HepG2 (cell line): ENCODE data around the gene COPS6. TPM values are rescaled to one million over a fixed set of nuclear protein-coding genes. Genes with fewer than 3 reads are reported as not detected.

Experiments
- AHR ChIP-seq: IDR thresholded peaks from 2 replicates; pipeline ENCODE4 v1.6.1; 2018; ENCODE audit warnings: missing genetic modification reagents, missing compliant biosample characterization
- BRCA1 ChIP-seq: sonication (generic); formaldehyde crosslinking; IDR thresholded peaks from 2 replicates; pipeline ENCODE4 v1.4.0; 2020; ENCODE audit warnings: missing genetic modification reagents
- CBX2 ChIP-seq, 2 experiments: fragments of 200-600 bp in 1 of 2; sonication (generic); formaldehyde crosslinking in 1 of 2; IDR thresholded peaks; 2 replicates each; pipeline versions ENCODE4 v1.7.0 to v1.8.1; 2018 to 2022; ENCODE audit warnings: low read depth in 2 of 2, low read length in 1 of 2, mild to moderate bottlenecking in 1 of 2, missing genetic modification reagents in 1 of 2
- ELF4 ChIP-seq: sonication (generic); formaldehyde crosslinking; IDR thresholded peaks from 2 replicates; pipeline ENCODE4 v1.5.0; 2020; ENCODE audit warnings: missing genetic modification reagents, mild to moderate bottlenecking, moderate library complexity, borderline replicate concordance
- FLYWCH1 ChIP-seq: sonication (generic); formaldehyde crosslinking; IDR thresholded peaks from 2 replicates; pipeline ENCODE4 v1.8.1; 2023; ENCODE audit warnings: mild to moderate bottlenecking, missing genetic modification reagents
- HNRNPUL1 ChIP-seq: fragments of 200-400 bp; formaldehyde crosslinking; IDR thresholded peaks from 2 replicates; pipeline ENCODE4 v1.6.1; 2017; ENCODE audit warnings: low read depth, mild to moderate bottlenecking, low read length, moderate library complexity
- IRF1 ChIP-seq: sonication (generic); formaldehyde crosslinking; IDR thresholded peaks from 2 replicates; pipeline ENCODE4 v1.4.0; 2020; ENCODE audit warnings: low read depth, mild to moderate bottlenecking, missing genetic modification reagents
- MAZ ChIP-seq, 2 experiments: sonication (generic) in 1 of 2; formaldehyde crosslinking in 1 of 2; IDR thresholded peaks; 2 replicates each; pipeline versions ENCODE4 v1.5.0 to v1.6.1; 2012 to 2020; ENCODE audit warnings: low read depth in 2 of 2, mild to moderate bottlenecking in 2 of 2, borderline replicate concordance in 1 of 2, improper control_type of control experiment in 1 of 2, low read length in 1 of 2, missing genetic modification reagents in 1 of 2, moderate library complexity in 1 of 2
- MED1 ChIP-seq: sonication (generic); formaldehyde crosslinking; IDR thresholded peaks from 2 replicates; pipeline ENCODE4 v1.4.0; 2020; ENCODE audit warnings: missing genetic modification reagents
- MYNN ChIP-seq: sonication (generic); formaldehyde crosslinking; IDR thresholded peaks from 2 replicates; pipeline ENCODE4 v1.4.0; 2020; ENCODE audit warnings: mild to moderate bottlenecking, low read depth, missing genetic modification reagents
- RBAK ChIP-seq: sonication (generic); formaldehyde crosslinking; IDR thresholded peaks from 2 replicates; pipeline ENCODE4 v1.5.1; 2020; ENCODE audit warnings: mild to moderate bottlenecking, missing genetic modification reagents
- RFXAP ChIP-seq: sonication (generic); formaldehyde crosslinking; IDR thresholded peaks from 2 replicates; pipeline ENCODE4 v1.4.0; 2020; ENCODE audit warnings: missing genetic modification reagents, borderline replicate concordance
- SALL1 ChIP-seq: sonication (generic); formaldehyde crosslinking; IDR thresholded peaks from 2 replicates; pipeline ENCODE4 v1.8.0; 2022; ENCODE audit warnings: mild to moderate bottlenecking, missing genetic modification reagents
- SMAD3 ChIP-seq: sonication (generic); formaldehyde crosslinking; IDR thresholded peaks from 2 replicates; pipeline ENCODE4 v1.4.0; 2020; ENCODE audit warnings: missing genetic modification reagents
- YEATS4 ChIP-seq: sonication (generic); formaldehyde crosslinking; IDR thresholded peaks from 2 replicates; pipeline ENCODE4 v1.4.0; 2020; ENCODE audit warnings: missing genetic modification reagents, borderline replicate concordance
- ZFP37 ChIP-seq: sonication (generic); formaldehyde crosslinking; IDR thresholded peaks from 2 replicates; pipeline ENCODE4 v1.4.0; 2020; ENCODE audit warnings: missing genetic modification reagents, borderline replicate concordance
- ZNF101 ChIP-seq: sonication (generic); formaldehyde crosslinking; IDR thresholded peaks from 2 replicates; pipeline ENCODE4 v1.4.0; 2020; ENCODE audit warnings: mild to moderate bottlenecking, low read depth, missing genetic modification reagents, borderline replicate concordance
- ZNF639 ChIP-seq: conservative IDR thresholded peaks from 2 replicates; pipeline ENCODE4 v1.6.1; 2018; ENCODE audit warnings: missing genetic modification reagents
- ZNF766 ChIP-seq: sonication (generic); formaldehyde crosslinking; IDR thresholded peaks from 2 replicates; pipeline ENCODE4 v1.5.0; 2020; ENCODE audit warnings: missing genetic modification reagents, borderline replicate concordance
- polyA plus RNA-seq, 8 experiments: library from polyadenylated mRNA; depleted of rRNA in 3 of 8; stranded (reverse) in 7 of 8; unstranded in 1 of 8; fragments of >200 nt; fragmentation: Illumina TruSeq in 4 of 8; extraction: Trizol in 4 of 8; gene quantifications; 2 replicates each; pipeline versions ENCODE4 v1.2.1 to v1.2.3, GENCODE V29; 2011 to 2016; ENCODE audit warnings: low read depth in 4 of 8, missing spikeins in 1 of 8, mixed read lengths in 1 of 8; ENCODE audit not compliant: insufficient read depth in 1 of 8
- total RNA-seq, 5 experiments: library from RNA; depleted of rRNA; stranded (reverse); fragments of >200 nt; fragmentation: Illumina TruSeq; extraction: Trizol; gene quantifications; 2 replicates each; pipeline ENCODE4 v1.2.3, GENCODE V29; 2016; ENCODE audit warnings: low read depth in 1 of 5
- TF ChIP-seq, protein P1 (sequence below): sonication (generic); formaldehyde crosslinking; IDR thresholded peaks from one replicate; pipeline ENCODE4 v1.5.1; 2020; ENCODE audit warnings: mild to moderate bottlenecking, missing genetic modification reagents; ENCODE audit errors: not compliant biosample characterization

The COPS6 gene
- total and polyA plus RNA-seq, 2 of the 13 experiments (the other 11 are each of a cell fraction or from before 2014, with no cell fraction given): 33.4 to 117 TPM

- TF ChIP-seq MAZ (IDR thresholded peaks at IDR 0.05; ENCODE audit: borderline replicate concordance, low read depth, low read length) (no peak), MAZ (CRISPR knock-in tag; IDR thresholded peaks at IDR 0.05; ENCODE audit: low read depth) (no peak), RFXAP (peak; percentile 61; the same call in 1 of the 2 replicates), MED1 (CRISPR knock-in tag) (peak; percentile 52; the same call in 1 of the 2 replicates), FLYWCH1 (CRISPR knock-in tag) (no peak), IRF1 (no peak), HNRNPUL1 (no peak), YEATS4 (CRISPR knock-in tag) (peak; percentile 47; the same call in 1 of the 2 replicates), MYNN (no peak), ZNF766 (no peak), BRCA1 (CRISPR knock-in tag) (no peak), ZFP37 (CRISPR knock-in tag) (no peak), ZNF101 (CRISPR knock-in tag) (no peak), CBX2 (IDR thresholded peaks at IDR 0.05; ENCODE audit: low read depth, low read length) (no peak), CBX2 (CRISPR knock-in tag; IDR thresholded peaks at IDR 0.05; ENCODE audit: low read depth) (no peak), RBAK (no peak), AHR (CRISPR knock-in tag) (no peak), ELF4 (no peak), ZNF639 (CRISPR knock-in tag) (no peak), SALL1 (peak; percentile 71), SMAD3 (no peak; the same call in 1 of the 2 replicates)
- TF ChIP-seq, protein P1, sequence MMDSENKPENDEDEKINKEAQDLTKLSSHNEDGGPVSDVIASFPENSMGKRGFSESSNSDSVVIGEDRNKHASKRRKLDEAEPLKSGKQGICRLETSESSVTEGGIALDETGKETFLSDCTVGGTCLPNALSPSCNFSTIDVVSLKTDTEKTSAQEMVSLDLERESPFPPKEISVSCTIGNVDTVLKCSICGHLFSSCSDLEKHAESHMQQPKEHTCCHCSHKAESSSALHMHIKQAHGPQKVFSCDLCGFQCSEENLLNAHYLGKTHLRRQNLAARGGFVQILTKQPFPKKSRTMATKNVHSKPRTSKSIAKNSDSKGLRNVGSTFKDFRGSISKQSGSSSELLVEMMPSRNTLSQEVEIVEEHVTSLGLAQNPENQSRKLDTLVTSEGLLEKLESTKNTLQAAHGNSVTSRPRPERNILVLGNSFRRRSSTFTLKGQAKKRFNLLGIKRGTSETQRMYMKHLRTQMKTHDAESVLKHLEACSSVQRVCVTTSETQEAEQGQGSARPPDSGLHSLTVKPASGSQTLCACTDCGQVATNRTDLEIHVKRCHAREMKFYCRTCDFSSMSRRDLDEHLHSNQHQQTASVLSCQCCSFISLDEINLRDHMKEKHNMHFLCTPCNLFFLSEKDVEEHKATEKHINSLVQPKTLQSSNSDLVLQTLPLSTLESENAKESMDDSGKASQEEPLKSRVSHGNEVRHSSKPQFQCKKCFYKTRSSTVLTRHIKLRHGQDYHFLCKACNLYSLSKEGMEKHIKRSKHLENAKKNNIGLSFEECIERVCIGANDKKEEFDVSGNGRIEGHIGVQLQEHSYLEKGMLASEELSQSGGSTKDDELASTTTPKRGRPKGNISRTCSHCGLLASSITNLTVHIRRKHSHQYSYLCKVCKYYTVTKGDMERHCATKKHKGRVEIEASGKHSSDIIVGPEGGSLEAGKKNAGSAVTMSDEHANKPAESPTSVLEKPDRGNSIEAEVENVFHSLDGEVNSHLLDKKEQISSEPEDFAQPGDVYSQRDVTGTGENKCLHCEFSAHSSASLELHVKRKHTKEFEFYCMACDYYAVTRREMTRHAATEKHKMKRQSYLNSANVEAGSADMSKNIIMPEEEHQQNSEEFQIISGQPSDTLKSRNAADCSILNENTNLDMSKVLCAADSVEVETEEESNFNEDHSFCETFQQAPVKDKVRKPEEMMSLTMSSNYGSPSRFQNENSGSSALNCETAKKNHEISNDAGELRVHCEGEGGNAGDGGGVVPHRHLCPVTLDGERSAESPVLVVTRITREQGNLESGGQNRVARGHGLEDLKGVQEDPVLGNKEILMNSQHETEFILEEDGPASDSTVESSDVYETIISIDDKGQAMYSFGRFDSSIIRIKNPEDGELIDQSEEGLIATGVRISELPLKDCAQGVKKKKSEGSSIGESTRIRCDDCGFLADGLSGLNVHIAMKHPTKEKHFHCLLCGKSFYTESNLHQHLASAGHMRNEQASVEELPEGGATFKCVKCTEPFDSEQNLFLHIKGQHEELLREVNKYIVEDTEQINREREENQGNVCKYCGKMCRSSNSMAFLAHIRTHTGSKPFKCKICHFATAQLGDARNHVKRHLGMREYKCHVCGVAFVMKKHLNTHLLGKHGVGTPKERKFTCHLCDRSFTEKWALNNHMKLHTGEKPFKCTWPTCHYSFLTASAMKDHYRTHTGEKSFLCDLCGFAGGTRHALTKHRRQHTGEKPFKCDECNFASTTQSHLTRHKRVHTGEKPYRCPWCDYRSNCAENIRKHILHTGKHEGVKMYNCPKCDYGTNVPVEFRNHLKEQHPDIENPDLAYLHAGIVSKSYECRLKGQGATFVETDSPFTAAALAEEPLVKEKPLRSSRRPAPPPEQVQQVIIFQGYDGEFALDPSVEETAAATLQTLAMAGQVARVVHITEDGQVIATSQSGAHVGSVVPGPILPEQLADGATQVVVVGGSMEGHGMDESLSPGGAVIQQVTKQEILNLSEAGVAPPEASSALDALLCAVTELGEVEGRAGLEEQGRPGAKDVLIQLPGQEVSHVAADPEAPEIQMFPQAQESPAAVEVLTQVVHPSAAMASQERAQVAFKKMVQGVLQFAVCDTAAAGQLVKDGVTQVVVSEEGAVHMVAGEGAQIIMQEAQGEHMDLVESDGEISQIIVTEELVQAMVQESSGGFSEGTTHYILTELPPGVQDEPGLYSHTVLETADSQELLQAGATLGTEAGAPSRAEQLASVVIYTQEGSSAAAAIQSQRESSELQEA (CRISPR knock-in tag): no peak
These were observed 33.3 kb downstream of the COPS6 start (continued) for GRCh38 chr7:100122067-100122466.
